Measurements from ENCODE around the gene PACSIN1.
A peak's percentile ranks its signal among the peaks of the same experiment; 100 is the strongest.

Gene PACSIN1

GRCh38 chr6:34526992-34527728, 61.3 kb downstream of the PACSIN1 start:
- Histone ChIP-seq H3K27ac (ENCODE audit: insufficient read depth, low read length, poor library complexity, severe bottlenecking) (no peak overlapping the region), H3K4me3 (ENCODE audit: insufficient read depth, low read depth, low read length, poor library complexity, severe bottlenecking) (peak overlapping the region; percentile 43), H3K4me1 (ENCODE audit: control insufficient read depth, insufficient read depth, low read length, poor library complexity, severe bottlenecking) (peaks cover 4% of the 10 kb centered on the region), H3K9me3 (ENCODE audit: control insufficient read depth, low read length) (no peaks in the 10 kb centered on the region), H3K27me3 (replicated peaks; ENCODE audit: control insufficient read depth, insufficient read depth, low read length, poor library complexity, severe bottlenecking) (no peaks in the 10 kb centered on the region), H3K36me3 (ENCODE audit: control insufficient read depth, insufficient read depth, low read length) (no peaks in the 10 kb centered on the region)
- DNase-seq, result peak; percentile 91 to 93 (median 93)

GRCh38 chr6:34527751-34528670, 62.1 kb downstream of the PACSIN1 start:
- DNase-seq, result no peak
- H3K27me3 ChIP-seq (replicated peaks; ENCODE audit: control insufficient read depth, insufficient read depth, low read length, poor library complexity, severe bottlenecking), result no peaks in the 10 kb centered on the region
- no peaks in the 10 kb centered on the region for H3K36me3 ChIP-seq (ENCODE audit: control insufficient read depth, insufficient read depth, low read length)
- no peak overlapping the region for H3K4me3 ChIP-seq (ENCODE audit: insufficient read depth, low read depth, low read length, poor library complexity, severe bottlenecking)
- no peaks in the 10 kb centered on the region for H3K9me3 ChIP-seq (ENCODE audit: control insufficient read depth, low read length)
- no peak overlapping the region for H3K27ac ChIP-seq (ENCODE audit: insufficient read depth, low read length, poor library complexity, severe bottlenecking)
- H3K4me1 ChIP-seq (ENCODE audit: control insufficient read depth, insufficient read depth, low read length, poor library complexity, severe bottlenecking), result peaks cover 4% of the 10 kb centered on the region

DNA sequence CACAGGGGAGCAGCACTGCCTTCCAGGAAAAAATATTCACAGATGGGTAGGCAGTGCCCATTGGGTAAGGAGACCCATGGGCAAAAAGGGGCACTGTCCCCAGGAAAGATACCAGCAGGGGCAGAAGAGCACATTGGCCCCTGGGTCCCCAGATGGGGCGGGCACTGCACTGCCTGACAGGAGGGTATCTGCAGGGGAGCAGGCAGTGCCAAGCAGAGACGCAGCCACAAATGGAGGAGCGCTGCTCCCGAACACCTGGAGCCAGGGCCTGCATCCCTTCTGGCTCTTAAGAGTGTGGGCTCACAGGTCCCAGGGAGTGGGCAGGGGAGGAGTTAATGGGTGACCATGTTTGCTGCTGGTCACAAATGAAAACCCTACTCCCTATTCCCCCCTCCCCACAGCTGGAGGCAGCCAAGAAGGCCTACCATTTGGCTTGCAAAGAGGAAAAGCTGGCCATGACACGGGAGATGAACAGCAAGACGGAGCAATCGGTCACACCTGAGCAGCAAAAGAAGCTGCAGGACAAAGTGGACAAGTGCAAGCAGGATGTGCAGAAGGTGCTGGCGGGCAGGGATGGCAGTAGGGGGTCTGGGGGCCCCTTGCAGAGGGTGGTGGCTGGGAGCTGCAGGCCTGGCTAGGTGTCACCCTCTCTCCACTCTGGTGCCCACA, 63.3 kb downstream of the PACSIN1 start:
- Histone ChIP-seq H3K27ac (ENCODE audit: insufficient read depth, low read length, poor library complexity, severe bottlenecking) (no peak overlapping the region), H3K27me3 (replicated peaks; ENCODE audit: control insufficient read depth, insufficient read depth, low read length, poor library complexity, severe bottlenecking) (no peaks in the 10 kb centered on the region), H3K9me3 (ENCODE audit: control insufficient read depth, low read length) (no peaks in the 10 kb centered on the region), H3K36me3 (ENCODE audit: control insufficient read depth, insufficient read depth, low read length) (no peaks in the 10 kb centered on the region), H3K4me1 (ENCODE audit: control insufficient read depth, insufficient read depth, low read length, poor library complexity, severe bottlenecking) (peaks cover 4% of the 10 kb centered on the region), H3K4me3 (ENCODE audit: insufficient read depth, low read depth, low read length, poor library complexity, severe bottlenecking) (no peak overlapping the region)
- DNase-seq, result no peak

- H3K36me3 ChIP-seq (ENCODE audit: control insufficient read depth, insufficient read depth, low read length), result no peaks in the 10 kb centered on the region
- H3K27me3 ChIP-seq (replicated peaks; ENCODE audit: control insufficient read depth, insufficient read depth, low read length, poor library complexity, severe bottlenecking), result no peaks in the 10 kb centered on the region
- H3K9me3 ChIP-seq (ENCODE audit: control insufficient read depth, low read length), result no peaks in the 10 kb centered on the region
- no peak overlapping the region for H3K4me3 ChIP-seq (ENCODE audit: insufficient read depth, low read depth, low read length, poor library complexity, severe bottlenecking)
- H3K4me1 ChIP-seq (ENCODE audit: control insufficient read depth, insufficient read depth, low read length, poor library complexity, severe bottlenecking), result peaks cover 4% of the 10 kb centered on the region
- no peak overlapping the region for H3K27ac ChIP-seq (ENCODE audit: insufficient read depth, low read length, poor library complexity, severe bottlenecking)
- no peak for DNase-seq
These were observed 63.9 kb downstream of the PACSIN1 start for GRCh38 chr6:34529665-34530327.

DNA sequence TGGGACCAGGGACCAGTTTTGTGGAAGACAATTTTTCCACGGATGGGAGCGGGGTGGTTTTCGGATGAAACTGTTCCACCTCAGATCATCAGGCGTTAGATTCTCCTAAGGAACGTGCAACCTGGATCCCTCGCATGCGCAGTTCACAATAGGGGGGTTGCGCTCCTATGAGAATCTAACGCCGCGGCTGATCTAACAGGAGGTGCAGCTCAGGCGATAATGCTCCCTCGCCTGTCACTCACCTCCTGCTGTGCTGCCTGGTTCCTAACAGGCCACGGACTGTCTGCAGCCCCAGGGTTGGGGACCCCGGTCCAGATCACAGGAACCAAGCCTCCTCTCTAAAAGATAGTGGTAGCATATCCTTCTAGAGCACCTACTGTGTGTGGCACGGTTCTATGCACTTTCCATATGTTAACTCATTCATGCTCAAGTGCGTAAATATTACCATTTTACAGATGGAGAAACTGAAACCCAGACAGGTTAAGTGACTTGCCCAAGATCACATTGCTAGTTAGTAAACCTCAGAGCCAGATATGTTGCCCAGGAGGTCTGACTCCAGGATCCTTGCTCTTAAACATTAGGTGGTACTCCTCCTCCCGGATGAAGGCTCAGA, 65.0 kb downstream of the PACSIN1 start:
- H3K4me3 ChIP-seq (ENCODE audit: insufficient read depth, low read depth, low read length, poor library complexity, severe bottlenecking), result no peak overlapping the region
- no peaks in the 10 kb centered on the region for H3K36me3 ChIP-seq (ENCODE audit: control insufficient read depth, insufficient read depth, low read length)
- H3K9me3 ChIP-seq (ENCODE audit: control insufficient read depth, low read length), result no peaks in the 10 kb centered on the region
- DNase-seq, result no peak
- H3K27ac ChIP-seq (ENCODE audit: insufficient read depth, low read length, poor library complexity, severe bottlenecking), result no peak overlapping the region
- peaks cover 4% of the 10 kb centered on the region for H3K4me1 ChIP-seq (ENCODE audit: control insufficient read depth, insufficient read depth, low read length, poor library complexity, severe bottlenecking)
- H3K27me3 ChIP-seq (replicated peaks; ENCODE audit: control insufficient read depth, insufficient read depth, low read length, poor library complexity, severe bottlenecking), result no peaks in the 10 kb centered on the region

DNA sequence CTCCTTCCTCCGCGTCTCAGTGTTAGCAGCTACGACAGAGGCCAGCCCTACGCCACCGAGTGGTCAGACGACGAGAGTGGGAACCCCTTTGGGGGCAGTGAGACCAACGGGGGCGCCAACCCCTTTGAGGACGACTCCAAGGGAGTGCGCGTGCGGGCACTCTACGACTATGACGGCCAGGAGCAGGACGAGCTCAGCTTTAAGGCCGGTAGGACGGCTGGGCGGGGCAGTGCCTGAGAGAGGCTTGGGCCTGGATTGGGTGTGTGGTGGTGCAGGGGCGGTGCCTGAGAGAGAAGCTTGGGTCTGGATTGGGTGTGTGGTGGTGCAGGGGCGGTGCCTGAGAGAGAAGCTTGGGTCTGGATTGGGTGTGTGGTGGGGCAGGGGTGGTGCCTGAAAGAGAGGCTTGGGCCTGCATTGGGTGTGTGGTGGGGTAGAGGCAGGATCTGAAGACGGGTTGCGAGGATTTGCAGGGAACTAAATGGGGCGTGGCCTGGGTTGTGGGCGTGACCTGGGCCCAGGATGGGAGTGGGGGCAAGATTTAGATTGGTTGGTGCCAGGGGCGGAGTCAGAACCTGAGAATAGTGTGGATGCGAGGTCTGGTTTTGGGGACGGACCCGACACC, 65.8 kb downstream of the PACSIN1 start:
- DNase-seq, result peak in 1 of 3 donors; percentile 5
- Histone ChIP-seq H3K4me1 (ENCODE audit: control insufficient read depth, insufficient read depth, low read length, poor library complexity, severe bottlenecking) (peaks cover 4% of the 10 kb centered on the region), H3K27me3 (replicated peaks; ENCODE audit: control insufficient read depth, insufficient read depth, low read length, poor library complexity, severe bottlenecking) (no peaks in the 10 kb centered on the region), H3K36me3 (ENCODE audit: control insufficient read depth, insufficient read depth, low read length) (no peaks in the 10 kb centered on the region), H3K9me3 (ENCODE audit: control insufficient read depth, low read length) (no peaks in the 10 kb centered on the region), H3K27ac (ENCODE audit: insufficient read depth, low read length, poor library complexity, severe bottlenecking) (no peak overlapping the region), H3K4me3 (ENCODE audit: insufficient read depth, low read depth, low read length, poor library complexity, severe bottlenecking) (no peak overlapping the region)

DNA sequence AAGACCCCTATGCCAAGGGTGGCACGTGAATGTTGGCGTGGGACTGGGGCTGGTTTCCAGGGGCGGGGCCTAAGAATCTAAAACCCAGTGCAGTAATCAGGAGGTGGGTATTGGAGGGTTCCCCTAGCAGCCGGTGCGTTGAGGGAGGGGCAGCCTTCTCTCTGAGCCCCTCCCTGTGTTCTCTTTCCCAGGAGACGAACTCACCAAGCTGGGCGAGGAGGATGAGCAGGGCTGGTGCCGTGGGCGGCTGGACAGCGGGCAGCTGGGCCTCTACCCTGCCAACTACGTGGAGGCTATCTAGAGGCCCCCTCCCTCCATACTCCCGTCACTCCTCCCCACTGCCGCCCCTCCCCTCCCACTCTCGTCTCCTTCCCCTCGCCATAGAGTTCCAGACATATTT, 66.4 kb downstream of the PACSIN1 start:
- DNase-seq, result no peak
- H3K4me1 ChIP-seq (ENCODE audit: control insufficient read depth, insufficient read depth, low read length, poor library complexity, severe bottlenecking), result peaks cover 4% of the 10 kb centered on the region
- no peaks in the 10 kb centered on the region for H3K27me3 ChIP-seq (replicated peaks; ENCODE audit: control insufficient read depth, insufficient read depth, low read length, poor library complexity, severe bottlenecking)
- no peak overlapping the region for H3K4me3 ChIP-seq (ENCODE audit: insufficient read depth, low read depth, low read length, poor library complexity, severe bottlenecking)
- H3K36me3 ChIP-seq (ENCODE audit: control insufficient read depth, insufficient read depth, low read length), result no peaks in the 10 kb centered on the region
- no peaks in the 10 kb centered on the region for H3K9me3 ChIP-seq (ENCODE audit: control insufficient read depth, low read length)
- H3K27ac ChIP-seq (ENCODE audit: insufficient read depth, low read length, poor library complexity, severe bottlenecking), result no peak overlapping the region

- DNase-seq, result no peak
- Histone ChIP-seq H3K36me3 (ENCODE audit: control insufficient read depth, insufficient read depth, low read length) (no peaks in the 10 kb centered on the region), H3K4me3 (ENCODE audit: insufficient read depth, low read depth, low read length, poor library complexity, severe bottlenecking) (no peak overlapping the region), H3K27ac (ENCODE audit: insufficient read depth, low read length, poor library complexity, severe bottlenecking) (no peak overlapping the region), H3K9me3 (ENCODE audit: control insufficient read depth, low read length) (no peaks in the 10 kb centered on the region), H3K4me1 (ENCODE audit: control insufficient read depth, insufficient read depth, low read length, poor library complexity, severe bottlenecking) (no peaks in the 10 kb centered on the region), H3K27me3 (replicated peaks; ENCODE audit: control insufficient read depth, insufficient read depth, low read length, poor library complexity, severe bottlenecking) (no peaks in the 10 kb centered on the region)
These were observed 68.3 kb downstream of the PACSIN1 start for GRCh38 chr6:34534146-34534545.

- no peaks in the 10 kb centered on the region for H3K27me3 ChIP-seq (replicated peaks; ENCODE audit: control insufficient read depth, insufficient read depth, low read length, poor library complexity, severe bottlenecking)
- no peaks in the 10 kb centered on the region for H3K9me3 ChIP-seq (ENCODE audit: control insufficient read depth, low read length)
- no peak overlapping the region for H3K4me3 ChIP-seq (ENCODE audit: insufficient read depth, low read depth, low read length, poor library complexity, severe bottlenecking)
- no peaks in the 10 kb centered on the region for H3K36me3 ChIP-seq (ENCODE audit: control insufficient read depth, insufficient read depth, low read length)
- H3K4me1 ChIP-seq (ENCODE audit: control insufficient read depth, insufficient read depth, low read length, poor library complexity, severe bottlenecking), result no peaks in the 10 kb centered on the region
- no peak for DNase-seq
- H3K27ac ChIP-seq (ENCODE audit: insufficient read depth, low read length, poor library complexity, severe bottlenecking), result no peak overlapping the region
These were observed 68.8 kb downstream of the PACSIN1 start for GRCh38 chr6:34534656-34535055.

Measured in effector memory CD4-positive, alpha-beta T cell (primary cell).